HL-60/S4 treated with retinoic acid at 250 ng/mL for 4 days and 3 days (cell line): ENCODE measurements around the gene CSH2.
"Not testable (repeated sequence)": the region's sequence is repeated elsewhere in the genome, so short reads cannot be mapped to it uniquely, and the experiment has no call there.

Experiments used
- in situ Hi-C: fragments of 300-500 bp; cut with MboI; formaldehyde crosslinking; loops from 2 replicates; pipeline ENCODE4 v1.7.0; 2022; ENCODE audit warnings: low sequenced_read_pairs

CSH2 gene

DNA sequence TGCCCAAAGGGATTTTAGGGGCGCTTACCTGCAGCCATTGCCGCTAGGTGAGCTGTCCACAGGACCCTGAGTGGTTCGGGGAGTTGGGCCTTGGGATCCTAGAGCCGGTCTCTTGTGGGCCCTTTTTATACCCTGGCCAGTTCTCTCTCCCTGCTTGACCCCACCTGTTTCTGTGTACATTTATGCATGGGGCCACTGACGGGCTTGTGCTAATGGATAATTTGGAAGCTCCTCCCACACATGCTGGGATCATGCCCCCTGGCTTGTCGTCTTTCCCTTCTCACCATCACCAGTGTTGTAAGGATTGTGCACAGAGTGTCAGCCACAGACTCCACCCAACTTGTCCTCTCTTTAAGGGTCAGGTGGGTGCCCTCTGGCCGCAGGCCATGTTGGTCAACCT, at the start of gene CSH2:
Gene CSH2, minus strand, starts transcription at position 101 of the 400 bp plus-strand sequence. Its CDS starts 63 bp downstream, at position 38.
- in situ Hi-C loops: not testable (repeated sequence)

DNA sequence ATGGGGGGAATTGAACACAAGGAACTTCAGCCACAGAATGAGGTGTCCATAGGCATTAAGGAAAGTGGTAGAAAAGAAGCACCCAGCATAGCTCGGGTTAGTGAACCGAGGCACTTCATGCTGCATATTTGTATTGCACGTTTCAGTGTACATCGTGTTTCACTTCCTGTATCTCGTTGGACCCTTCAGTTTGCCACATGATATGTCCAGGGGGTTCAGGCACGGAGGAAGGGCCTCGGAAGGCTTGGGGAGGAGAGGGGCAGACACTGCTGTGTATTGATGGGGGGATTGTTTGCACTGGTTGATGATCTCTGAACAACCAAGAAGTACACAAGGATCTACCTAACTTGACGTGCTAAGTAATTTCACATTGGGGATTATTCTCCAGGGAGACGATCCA, 48.9 kb upstream of the CSH2 start:
- in situ Hi-C loops: loop anchor here (10.0 to 25.0 kb wide), 2 partner anchors 212 to 365 kb away; partner anchors contain the start of gene ERN1

DNA sequence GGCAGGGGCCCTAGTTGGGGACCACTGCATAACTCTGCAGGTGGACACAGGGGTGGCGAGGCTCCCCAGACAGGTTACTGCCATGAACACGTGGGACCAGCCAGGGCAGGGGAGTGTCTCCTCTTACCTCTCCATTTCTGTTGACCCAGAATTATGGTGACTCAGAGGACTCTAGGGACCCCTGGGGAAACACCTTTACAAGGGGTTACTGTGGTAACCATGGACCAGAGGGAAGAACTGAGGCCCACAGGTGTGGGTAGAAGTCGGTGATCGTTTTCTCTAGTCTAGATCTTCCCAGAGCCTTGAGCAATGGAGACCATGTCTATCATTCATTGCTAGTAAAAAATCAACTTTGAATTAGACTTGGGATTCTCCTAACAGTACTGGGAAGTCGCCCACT, 47.3 kb upstream of the CSH2 start:
- in situ Hi-C loops: loop anchor here (10.0 to 25.0 kb wide), 2 partner anchors 214 to 367 kb away; partner anchors contain the start of gene ERN1

DNA sequence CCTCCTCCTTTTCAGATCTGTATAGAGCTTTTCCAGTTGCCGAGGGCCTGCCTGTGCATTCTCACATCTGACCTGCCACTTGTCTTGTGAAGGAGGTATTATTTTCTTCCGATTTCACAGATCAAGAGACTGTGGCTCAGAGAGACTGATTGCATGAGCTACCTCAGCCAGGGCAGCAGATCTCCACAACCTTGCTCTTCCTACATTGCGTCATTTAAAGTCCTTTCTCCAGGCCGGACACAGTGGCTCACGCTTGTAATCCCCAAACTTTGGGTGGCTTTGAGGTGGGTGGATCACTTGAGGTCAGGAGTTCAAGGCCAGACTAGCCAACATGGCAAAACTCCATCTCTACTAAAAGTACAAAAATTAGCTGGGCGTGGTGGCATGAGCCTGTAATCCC, 46.6 kb upstream of the CSH2 start:
- in situ Hi-C loops: loop anchor here (10.0 to 25.0 kb wide), 2 partner anchors 215 to 367 kb away; partner anchors contain the start of gene ERN1

DNA sequence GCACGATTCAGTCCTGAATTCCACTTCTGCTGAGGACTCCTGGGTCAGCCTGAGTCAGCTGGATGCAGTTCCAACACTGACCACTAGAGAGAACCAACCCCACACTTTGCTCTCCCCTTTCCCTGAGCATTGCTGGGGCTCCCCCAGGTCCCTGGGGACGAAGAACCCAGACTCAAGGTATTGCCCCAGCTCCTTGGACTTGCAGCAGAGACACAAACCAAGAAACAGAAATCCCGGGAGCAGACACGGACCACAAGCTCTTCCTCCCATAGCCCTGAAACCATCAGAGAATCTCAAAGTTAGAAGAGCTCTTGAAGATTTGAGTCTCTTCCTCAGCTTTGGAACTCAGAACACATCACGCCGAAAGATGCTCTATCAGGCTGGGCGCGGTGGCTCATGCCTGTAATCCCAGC, 45.8 kb upstream of the CSH2 start:
- in situ Hi-C loops: loop anchor here (25.0 kb wide), 1 partner anchor 368 kb away; no protein-coding TSS in a partner anchor

DNA sequence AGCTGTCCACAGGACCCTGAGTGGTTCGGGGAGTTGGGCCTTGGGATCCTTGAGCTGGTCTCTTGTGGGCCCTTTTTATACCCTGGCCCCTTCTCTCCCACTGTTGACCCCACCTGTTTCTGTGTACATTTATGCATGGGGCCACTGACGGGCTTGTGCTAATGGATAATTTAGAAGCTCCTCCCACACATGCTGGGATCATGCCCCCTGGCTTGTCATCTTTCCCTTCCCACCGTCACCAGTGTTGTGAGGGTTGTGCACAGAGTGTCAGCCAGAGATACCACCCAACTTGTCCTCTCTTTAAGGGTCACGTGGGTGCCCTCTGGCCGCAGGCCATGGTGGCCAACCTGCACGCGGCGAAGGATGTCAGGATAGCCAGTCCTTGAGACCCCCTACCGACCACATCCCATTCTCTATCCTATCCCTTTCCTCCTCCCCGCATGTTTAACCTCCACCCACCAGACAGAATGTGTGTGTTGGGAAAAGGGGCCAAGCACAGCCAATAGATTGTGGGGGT, 45.4 kb upstream of the CSH2 start, which contains the start of gene GH1:
Gene GH1, minus strand, starts transcription at position 51 of the 517 bp plus-strand sequence. CDS start 63 bp downstream, outside the sequence.
- in situ Hi-C loops: loop anchor here (25.0 kb wide), 1 partner anchor 368 kb away; no protein-coding TSS in a partner anchor

DNA sequence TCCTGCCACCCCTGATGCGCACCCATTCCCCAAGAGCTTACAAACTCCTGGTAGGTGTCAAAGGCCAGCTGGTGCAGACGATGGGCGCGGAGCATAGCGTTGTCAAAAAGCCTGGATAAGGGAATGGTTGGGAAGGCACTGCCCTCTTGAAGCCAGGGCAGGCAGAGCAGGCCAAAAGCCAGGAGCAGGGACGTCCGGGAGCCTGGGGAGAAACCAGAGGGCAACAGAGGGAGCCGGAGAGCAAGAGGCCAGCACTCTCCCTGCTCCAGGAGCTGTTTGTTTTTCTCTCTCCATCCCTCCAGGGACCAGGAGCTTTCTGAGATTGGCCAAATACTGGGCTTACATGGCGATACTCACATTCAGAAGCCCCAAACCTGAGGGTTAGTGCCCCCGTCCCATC, 44.8 kb upstream of the CSH2 start:
- in situ Hi-C loops: loop anchor here (25.0 kb wide), 1 partner anchor 369 kb away; no protein-coding TSS in a partner anchor

DNA sequence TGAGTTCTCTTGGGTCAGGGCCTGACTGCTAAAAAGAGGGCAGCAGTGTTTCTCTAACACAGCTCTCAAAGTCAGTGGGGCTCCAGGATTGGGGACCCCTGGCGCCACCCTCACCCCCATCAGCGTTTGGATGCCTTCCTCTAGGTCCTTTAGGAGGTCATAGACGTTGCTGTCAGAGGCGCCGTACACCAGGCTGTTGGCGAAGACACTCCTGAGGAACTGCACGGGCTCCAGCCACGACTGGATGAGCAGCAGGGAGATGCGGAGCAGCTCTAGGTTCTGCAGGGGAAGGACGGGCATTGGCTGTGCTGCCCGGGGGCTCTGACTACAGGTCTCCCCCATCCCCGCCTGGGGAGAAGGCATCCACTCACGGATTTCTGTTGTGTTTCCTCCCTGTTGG, 44.2 kb upstream of the CSH2 start:
- in situ Hi-C loops: loop anchor here (25.0 kb wide), 1 partner anchor 370 kb away; no protein-coding TSS in a partner anchor

DNA sequence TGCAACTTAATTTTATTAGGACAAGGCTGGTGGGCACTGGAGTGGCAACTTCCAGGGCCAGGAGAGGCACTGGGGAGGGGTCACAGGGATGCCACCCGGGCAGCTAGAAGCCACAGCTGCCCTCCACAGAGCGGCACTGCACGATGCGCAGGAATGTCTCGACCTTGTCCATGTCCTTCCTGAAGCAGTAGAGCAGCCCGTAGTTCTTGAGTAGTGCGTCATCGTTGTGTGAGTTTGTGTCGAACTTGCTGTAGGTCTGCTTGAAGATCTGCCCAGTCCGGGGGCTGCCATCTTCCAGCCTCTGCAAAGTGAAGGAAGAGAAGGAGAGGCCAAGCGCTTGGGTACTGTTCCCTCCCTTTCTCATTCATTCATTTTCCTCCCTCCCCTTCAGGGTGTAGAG, 43.7 kb upstream of the CSH2 start:
- in situ Hi-C loops: loop anchor here (25.0 kb wide), 1 partner anchor 370 kb away; no protein-coding TSS in a partner anchor

DNA sequence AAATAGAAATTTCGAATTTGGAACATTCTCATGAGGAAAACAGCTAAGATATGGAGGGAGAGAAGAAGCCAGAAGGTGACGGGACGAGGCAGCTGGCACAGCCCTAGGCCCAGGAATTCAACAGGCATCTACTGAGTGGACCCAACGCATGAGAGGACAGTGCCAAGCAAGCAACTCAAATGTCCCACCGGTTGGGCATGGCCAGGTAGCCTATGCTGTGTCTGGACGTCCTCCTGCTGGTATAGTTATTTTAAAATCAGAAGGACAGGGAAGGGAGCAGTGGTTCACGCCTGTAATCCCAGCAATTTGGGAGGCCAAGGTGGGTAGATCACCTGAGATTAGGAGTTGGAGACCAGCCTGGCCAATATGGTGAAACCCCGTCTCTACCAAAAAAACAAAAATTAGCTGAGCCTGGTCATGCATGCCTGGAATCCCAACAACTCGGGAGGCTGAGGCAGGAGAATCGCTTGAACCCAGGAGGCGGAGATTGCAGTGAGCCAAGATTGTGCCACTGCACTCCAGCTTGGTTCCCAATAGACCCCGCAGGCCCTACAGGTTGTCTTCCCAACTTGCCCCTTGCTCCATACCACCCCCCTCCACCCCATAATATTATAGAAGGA, 43.2 kb upstream of the CSH2 start:
- in situ Hi-C loops: loop anchor here (25.0 kb wide), 1 partner anchor 371 kb away; no protein-coding TSS in a partner anchor

DNA sequence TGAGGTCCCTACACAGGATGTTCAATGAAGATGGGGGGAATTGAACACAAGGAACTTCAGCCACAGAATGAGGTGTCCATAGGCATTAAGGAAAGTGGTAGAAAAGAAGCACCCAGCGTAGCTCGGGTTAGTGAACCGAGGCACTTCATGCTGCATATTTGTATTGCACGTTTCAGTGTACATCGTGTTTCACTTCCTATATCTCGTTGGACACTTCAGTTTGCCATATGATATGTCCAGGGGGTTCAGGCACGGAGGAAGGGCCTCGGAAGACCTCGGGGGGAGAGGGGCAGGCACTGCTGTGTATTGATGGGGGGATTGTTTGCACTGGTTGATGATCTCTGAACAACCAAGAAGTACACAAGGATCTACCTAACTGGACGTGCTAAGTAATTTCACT, 42.3 kb upstream of the CSH2 start:
- in situ Hi-C loops: loop anchor here (25.0 kb wide), 1 partner anchor 372 kb away; no protein-coding TSS in a partner anchor

DNA sequence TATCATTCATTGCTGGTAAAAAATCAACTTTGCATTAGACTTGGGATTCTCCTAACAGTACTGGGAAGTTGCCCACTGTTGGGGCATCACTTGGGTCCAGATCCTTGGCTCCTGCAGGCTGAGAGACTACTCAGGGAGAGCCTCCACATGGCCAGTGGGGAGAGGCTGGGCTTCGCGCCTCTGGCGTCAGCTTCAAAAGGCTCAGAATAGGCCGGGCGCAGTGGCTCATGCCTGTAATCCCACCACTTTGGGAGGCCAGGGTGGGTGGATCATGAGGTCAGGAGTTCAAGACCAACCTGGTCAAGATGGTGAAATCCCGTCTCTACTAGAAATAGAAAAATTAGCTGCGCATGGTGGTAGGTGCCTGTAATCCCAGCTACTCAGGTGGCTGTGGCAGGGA, 41.0 kb upstream of the CSH2 start:
- in situ Hi-C loops: loop anchor here (25.0 kb wide), 1 partner anchor 373 kb away; no protein-coding TSS in a partner anchor

DNA sequence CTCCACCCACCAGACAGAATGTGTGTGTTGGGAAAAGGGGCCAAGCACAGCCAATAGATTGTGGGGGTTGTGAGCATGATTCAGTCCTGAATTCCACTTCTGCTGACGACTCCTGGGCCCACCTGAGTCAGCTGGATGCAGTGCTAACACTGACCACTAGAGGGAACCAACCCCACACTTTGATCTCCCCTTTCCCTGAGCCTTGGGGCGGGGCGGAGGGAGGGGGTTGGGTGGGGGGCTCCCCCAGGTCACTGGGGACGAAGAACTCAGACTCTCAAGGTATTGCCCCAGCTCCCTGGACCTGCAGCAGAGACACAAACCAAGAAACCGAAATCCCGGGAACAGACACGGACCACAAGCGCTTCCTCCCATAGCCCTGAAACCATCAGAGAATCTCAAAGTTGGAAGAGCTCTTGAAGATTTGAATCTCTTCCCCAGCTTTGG, 38.2 kb upstream of the CSH2 start:
- in situ Hi-C loops: loop anchor here (25.0 kb wide), 1 partner anchor 376 kb away; no protein-coding TSS in a partner anchor

DNA sequence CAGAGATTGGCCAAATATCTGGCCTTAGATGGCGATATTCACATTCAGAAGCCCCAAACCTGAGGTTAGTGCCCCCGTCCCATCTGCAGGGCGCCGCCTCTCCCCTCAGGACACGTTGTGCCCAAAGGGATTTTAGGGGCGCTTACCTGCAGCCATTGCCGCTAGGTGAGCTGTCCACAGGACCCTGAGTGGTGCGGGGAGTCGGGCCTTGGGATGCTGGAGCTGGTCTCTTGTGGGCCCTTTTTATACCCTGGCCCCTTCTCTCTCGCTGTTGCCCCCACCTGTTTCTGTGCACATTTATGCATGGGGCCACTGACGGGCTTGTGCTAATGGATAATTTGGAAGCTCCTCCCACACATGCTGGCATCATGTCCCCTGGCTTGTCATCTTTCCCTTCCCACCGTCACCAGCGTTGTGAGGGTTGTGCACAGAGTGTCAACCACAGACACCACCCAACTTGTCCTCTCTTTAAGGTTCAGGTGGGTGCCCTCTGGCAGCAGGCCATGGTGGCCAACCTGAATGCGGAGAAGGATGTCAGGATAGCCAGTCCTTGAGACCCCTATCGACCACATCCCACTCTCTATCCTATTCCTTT, 37.7 kb upstream of the CSH2 start, which contains the start of gene CSHL1:
Gene CSHL1, minus strand, starts transcription at position 218 of the 595 bp plus-strand sequence. Its CDS starts 62 bp downstream, at position 156.
- in situ Hi-C loops: loop anchor here (25.0 kb wide), 1 partner anchor 376 kb away; no protein-coding TSS in a partner anchor

DNA sequence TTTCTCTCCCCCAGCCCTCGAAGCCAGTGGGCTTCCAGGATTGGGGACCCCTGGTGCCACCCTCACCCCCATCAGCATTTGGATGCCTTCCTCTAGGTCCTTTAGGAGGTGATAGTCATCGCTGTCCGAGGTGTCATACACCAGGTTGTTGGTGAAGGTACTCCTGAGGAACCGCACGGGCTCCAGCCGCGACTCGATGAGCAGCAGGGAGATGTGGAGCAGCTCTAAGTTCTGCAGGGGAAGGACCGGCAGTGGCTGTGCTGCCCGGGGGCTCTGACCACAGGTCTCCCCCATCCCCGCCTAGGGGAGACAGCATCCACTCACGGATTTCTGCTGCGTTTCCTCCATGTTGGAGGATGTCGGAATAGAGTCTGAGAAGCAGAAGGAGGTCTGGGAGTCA, 36.6 kb upstream of the CSH2 start:
- in situ Hi-C loops: loop anchor here (25.0 kb wide), 1 partner anchor 377 kb away; no protein-coding TSS in a partner anchor

DNA sequence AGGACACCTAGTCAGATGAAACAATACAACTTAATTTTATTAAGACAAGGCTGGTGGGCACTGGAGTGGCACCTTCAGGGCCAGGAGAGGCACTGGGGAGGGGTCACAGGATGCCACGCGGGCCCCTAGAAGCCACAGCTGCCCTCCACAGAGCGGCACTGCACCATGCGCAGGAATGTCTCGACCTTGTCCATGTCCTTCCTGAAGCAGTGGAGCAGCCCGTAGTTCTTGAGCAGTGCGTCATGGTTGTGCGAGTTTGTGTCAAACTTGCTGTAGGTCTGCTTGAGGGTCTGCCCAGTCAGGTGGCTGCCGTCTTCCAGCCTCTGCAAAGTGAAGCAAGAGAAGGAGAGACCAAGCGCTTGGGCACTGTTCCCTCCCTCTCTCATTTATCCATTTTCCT, 36.1 kb upstream of the CSH2 start:
- in situ Hi-C loops: loop anchor here (25.0 kb wide), 1 partner anchor 378 kb away; no protein-coding TSS in a partner anchor

DNA sequence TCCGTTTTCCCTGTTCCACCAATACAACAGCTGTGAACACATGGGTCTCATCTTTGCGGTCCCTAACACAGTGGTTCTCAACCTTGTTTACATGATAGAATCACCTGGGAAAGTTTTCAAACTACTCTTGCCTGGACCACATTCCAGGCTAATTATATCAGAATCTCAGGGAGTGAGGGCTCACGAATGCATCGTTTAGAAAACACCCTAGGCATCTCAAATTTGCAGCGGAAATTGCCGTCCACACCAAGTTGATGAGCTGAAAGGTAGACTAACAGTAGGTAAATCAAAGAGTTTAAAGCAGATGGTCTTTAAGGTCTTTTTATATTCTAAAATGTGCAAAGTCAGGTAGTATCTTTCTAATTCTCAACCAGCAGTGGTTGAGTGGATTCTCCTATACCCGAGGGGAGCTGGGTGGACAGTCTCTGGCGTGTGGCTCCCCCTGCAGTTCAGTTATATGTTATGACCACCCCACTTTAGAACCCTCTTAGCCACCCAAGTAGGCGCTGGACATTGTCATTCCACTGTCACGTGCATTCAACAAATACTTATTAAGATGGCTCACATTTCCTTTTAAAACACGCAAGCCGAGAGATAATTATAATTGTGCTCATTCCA, 33.8 kb upstream of the CSH2 start:
- in situ Hi-C loops: loop anchor here (25.0 kb wide), 1 partner anchor 380 kb away; no protein-coding TSS in a partner anchor

DNA sequence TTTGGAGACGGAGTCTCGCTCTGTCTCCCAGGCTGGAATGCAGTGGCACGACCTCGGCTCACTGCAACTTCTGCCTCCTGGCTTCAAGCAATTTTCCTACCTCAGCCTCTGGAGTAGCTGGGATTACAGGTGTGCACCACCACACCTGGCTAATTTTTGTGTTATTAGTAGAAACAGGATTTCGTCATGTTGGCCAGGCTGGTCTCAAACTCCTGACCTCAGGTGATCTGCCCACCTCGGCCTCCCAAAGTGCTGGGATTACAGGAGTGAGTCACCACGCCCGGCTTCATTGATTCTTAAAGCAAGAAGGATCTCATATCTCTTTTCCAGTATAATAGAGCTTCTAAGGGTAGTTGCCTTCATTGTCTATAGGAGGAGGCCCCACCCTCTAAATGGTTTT, 31.3 kb upstream of the CSH2 start:
- in situ Hi-C loops: loop anchor here (25.0 kb wide), 1 partner anchor 383 kb away; no protein-coding TSS in a partner anchor

DNA sequence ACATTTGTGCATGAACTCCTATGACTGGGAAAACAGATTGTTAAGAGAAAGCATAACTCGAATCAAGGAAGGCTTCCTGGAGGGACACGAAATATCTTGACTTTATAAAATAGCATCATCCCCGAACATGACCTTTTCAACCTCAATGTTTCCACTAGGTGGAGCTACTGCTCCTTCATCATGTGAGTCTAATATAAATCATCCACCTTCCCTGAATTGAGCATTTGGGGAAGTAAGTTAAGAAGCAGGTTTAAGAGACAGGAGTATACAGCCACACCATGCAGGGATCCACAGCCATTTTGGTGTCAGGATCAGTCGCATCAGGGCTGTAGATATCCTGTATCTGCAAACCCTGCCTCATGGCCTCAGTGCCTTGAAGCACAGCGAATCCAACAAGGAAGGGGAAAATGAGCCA, 30.3 kb upstream of the CSH2 start:
- in situ Hi-C loops: loop anchor here (25.0 kb wide), 1 partner anchor 384 kb away; no protein-coding TSS in a partner anchor

DNA sequence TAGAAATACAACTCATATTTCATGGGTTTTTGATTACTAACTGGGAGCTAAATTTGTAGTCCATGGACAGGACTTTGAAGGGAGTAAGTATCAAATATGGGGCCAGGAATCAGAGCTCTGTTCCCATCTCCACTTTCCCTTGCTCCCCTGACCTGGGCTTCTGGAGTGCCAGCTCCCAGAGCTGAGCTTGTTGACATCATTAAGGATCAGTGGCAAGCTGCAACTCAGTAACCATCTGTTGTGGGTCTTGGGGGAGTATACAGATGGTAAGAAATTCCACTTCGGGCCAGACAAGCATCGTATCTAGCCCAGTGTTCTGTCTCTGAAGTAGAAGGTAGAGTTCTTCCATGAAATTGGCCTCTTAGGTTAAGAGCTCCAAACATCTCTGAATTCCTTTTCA, 28.5 kb upstream of the CSH2 start:
- in situ Hi-C loops: loop anchor here (25.0 kb wide), 1 partner anchor 385 kb away; no protein-coding TSS in a partner anchor
